H1 (cell line): ENCODE data around the gene CEACAM16. TPM values are rescaled to one million over a fixed set of nuclear protein-coding genes. Genes with fewer than 3 reads are reported as not detected.

Experiments used
- BRCA1 ChIP-seq: IDR thresholded peaks from 2 replicates; pipeline ENCODE4 v1.6.1; 2012; ENCODE audit warnings: low read depth, low read length, improper control_type of control experiment
- HDAC6 ChIP-seq: IDR thresholded peaks from one replicate; pipeline ENCODE4 v1.7.1; 2012; ENCODE audit warnings: low read depth, mild to moderate bottlenecking, inconsistent platforms, low read length, moderate library complexity
- KDM5A ChIP-seq: fragments of 200-600 bp; IDR thresholded peaks from 2 replicates; pipeline ENCODE4 v1.7.1; 2012; ENCODE audit warnings: mild to moderate bottlenecking, low read length, inconsistent platforms, mixed read lengths
- polyA plus RNA-seq, 7 experiments: library from polyadenylated mRNA; depleted of rRNA in 3 of 7; stranded (reverse) in 5 of 7; unstranded in 2 of 7; fragments of >200 nt in 5 of 7; fragments of 200-250 nt in 2 of 7; gene quantifications; 1 replicate in 5 of 7; 2 replicates in 1 of 7; 4 replicates in 1 of 7; pipeline versions ENCODE4 v1.2.1 to v1.2.3, GENCODE V29; 2011 to 2013; ENCODE audit warnings: missing spikeins in 2 of 7, mixed read lengths in 2 of 7
- total RNA-seq: library from RNA; stranded (reverse); fragmentation: NEBNext Ultra II Directional; extraction: Animal tissue kit (Norgen Biotek cat#: 25700); gene quantifications from 2 replicates; pipeline ENCODE4 v1.2.1, GENCODE V29; 2021

Gene CEACAM16
- total and polyA plus RNA-seq, 2 of the 8 experiments (the other 6 are each of a cell fraction or from before 2014, with no cell fraction given), result not detected

- TF ChIP-seq HDAC6 (no peak), BRCA1 (no peak), KDM5A (no peak)
Observed at GRCh38 chr19:44683434-44684210, 15.3 kb upstream of the CEACAM16 start (continued).
